Measurements from ENCODE around the gene C2CD5. TPM values are rescaled to one million over a fixed set of nuclear protein-coding genes. Genes with fewer than 3 reads are reported as not detected.
"Not testable (repeated sequence)": the region's sequence is repeated elsewhere in the genome, so short reads cannot be mapped to it uniquely, and the experiment has no call there.

C2CD5 gene, protein sequence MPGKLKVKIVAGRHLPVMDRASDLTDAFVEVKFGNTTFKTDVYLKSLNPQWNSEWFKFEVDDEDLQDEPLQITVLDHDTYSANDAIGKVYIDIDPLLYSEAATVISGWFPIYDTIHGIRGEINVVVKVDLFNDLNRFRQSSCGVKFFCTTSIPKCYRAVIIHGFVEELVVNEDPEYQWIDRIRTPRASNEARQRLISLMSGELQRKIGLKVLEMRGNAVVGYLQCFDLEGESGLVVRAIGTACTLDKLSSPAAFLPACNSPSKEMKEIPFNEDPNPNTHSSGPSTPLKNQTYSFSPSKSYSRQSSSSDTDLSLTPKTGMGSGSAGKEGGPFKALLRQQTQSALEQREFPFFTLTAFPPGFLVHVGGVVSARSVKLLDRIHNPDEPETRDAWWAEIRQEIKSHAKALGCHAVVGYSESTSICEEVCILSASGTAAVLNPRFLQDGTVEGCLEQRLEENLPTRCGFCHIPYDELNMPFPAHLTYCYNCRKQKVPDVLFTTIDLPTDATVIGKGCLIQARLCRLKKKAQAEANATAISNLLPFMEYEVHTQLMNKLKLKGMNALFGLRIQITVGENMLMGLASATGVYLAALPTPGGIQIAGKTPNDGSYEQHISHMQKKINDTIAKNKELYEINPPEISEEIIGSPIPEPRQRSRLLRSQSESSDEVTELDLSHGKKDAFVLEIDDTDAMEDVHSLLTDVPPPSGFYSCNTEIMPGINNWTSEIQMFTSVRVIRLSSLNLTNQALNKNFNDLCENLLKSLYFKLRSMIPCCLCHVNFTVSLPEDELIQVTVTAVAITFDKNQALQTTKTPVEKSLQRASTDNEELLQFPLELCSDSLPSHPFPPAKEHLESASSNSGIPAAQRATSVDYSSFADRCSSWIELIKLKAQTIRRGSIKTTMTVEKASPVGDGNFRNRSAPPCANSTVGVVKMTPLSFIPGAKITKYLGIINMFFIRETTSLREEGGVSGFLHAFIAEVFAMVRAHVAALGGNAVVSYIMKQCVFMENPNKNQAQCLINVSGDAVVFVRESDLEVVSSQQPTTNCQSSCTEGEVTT
- total RNA-seq, result 10 to 100 TPM; 19.5 to 20.2 (median 19.8) TPM

- ATAC-seq (peak; percentile 84 to 87), DNase-seq (peak; percentile 93)
- Mint-ChIP-seq H3K4me3 (peak within 1 kb of the TSS; percentile 93), H3K36me3 (ENCODE audit: insufficient read depth) (peaks cover 10% of the 10 kb centered on the region), H3K27me3 (ENCODE audit: low read depth) (no peaks in the 10 kb centered on the region), H3K4me1 (ENCODE audit: low read depth) (peaks cover 41% of the 10 kb centered on the region), H3K9me3 (no peaks in the 10 kb centered on the region)
Observed at GRCh38 chr12:22544038-22544979, at the start of gene C2CD5. C2CD5 (minus strand) TSS chr12:22544542; CDS start chr12:22544150, 392 bp downstream.

DNA sequence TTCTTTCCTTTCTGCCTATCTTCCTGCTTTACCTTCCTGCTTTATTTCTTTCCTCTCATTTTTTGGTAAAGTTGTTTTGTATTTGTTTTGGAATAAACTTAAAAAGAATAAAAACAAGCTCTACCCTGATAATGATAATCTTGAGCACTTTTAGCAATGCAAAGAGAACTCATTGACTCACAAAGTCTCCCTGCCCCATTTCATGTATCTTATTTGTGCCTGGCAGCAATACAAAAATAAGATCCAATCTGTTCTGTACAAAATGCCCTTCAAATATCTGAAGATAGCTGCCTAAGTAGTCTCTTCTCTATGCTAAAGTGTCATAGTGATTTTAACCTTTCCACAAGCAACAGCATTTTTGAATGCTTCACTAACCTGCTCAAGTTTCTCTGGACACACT lies 49.5 kb upstream of the C2CD5 start:
- Mint-ChIP-seq H3K36me3 (ENCODE audit: insufficient read depth) (no peaks in the 10 kb centered on the region), H3K4me3 (no peak overlapping the region), H3K4me1 (ENCODE audit: low read depth) (peaks cover 11% of the 10 kb centered on the region), H3K9me3 (no peaks in the 10 kb centered on the region), H3K27me3 (ENCODE audit: low read depth) (no peaks in the 10 kb centered on the region)
- no peak for ATAC-seq
- DNase-seq, result no peak

GRCh38 chr12:22588817-22589216 lies 44.5 kb upstream of the C2CD5 start:
- DNase-seq, result no peak
- ATAC-seq, result no peak
- Mint-ChIP-seq H3K4me1 (ENCODE audit: low read depth) (no peaks in the 10 kb centered on the region), H3K36me3 (ENCODE audit: insufficient read depth) (no peaks in the 10 kb centered on the region), H3K9me3 (no peaks in the 10 kb centered on the region), H3K4me3 (no peak overlapping the region), H3K27me3 (ENCODE audit: low read depth) (peaks cover 5% of the 10 kb centered on the region)

GRCh38 chr12:22578328-22578727 lies 34.0 kb upstream of the C2CD5 start:
- H3K36me3 Mint-ChIP-seq (ENCODE audit: insufficient read depth), result no peaks in the 10 kb centered on the region
- no peak for ATAC-seq
- no peak overlapping the region for H3K4me3 Mint-ChIP-seq

DNA sequence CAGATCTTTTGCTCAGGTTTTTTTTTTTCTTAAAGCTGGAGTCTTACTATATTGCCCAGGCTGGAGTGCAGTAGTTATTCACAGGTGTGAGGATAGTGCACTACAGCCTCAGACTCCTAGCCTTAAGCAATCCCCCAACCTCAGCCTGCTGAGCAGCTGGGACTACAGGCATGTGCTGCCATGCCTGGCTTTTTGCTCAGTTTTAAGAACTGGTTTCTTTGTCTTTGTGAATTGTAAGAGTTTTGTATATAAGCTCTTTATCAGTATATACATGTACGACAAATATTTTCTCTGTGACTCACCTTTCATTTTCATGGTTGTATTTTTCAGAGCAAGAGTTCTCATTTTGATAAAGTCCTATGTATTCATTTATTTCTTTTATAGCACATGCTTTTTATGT lies 33.3 kb upstream of the C2CD5 start:
- no peaks in the 10 kb centered on the region for H3K36me3 Mint-ChIP-seq (ENCODE audit: insufficient read depth)
- H3K9me3 Mint-ChIP-seq, result no peaks in the 10 kb centered on the region
- DNase-seq (no peak), ATAC-seq (no peak)
- no peak overlapping the region for H3K4me3 Mint-ChIP-seq
- no peaks in the 10 kb centered on the region for H3K4me1 Mint-ChIP-seq (ENCODE audit: low read depth)
- no peaks in the 10 kb centered on the region for H3K27me3 Mint-ChIP-seq (ENCODE audit: low read depth)

More at GRCh38 chr12:22578328-22578727, 34.0 kb upstream of the C2CD5 start:
- Mint-ChIP-seq H3K4me1 (ENCODE audit: low read depth) (no peaks in the 10 kb centered on the region), H3K27me3 (ENCODE audit: low read depth) (no peaks in the 10 kb centered on the region), H3K9me3 (no peaks in the 10 kb centered on the region)
- DNase-seq, result no peak

DNA sequence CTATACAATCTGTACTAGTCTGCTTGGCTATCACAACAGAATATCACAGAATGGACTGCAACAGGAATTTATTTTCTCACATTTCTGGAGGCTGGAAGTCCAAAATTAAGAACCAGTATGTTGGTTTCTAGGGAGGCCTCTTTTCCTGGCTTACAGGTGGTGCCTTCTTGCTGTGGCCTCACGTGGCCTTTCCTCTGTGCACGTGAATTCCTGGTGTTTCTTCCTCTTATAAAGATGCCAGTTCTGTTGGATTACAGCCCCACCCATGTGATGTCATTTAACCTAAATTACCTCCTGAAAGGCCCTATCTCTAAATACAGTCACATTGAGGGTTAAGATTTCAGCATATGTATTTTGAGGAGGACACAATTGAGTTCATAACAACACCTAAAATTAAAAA lies 32.1 kb upstream of the C2CD5 start:
- Mint-ChIP-seq H3K36me3 (ENCODE audit: insufficient read depth) (no peaks in the 10 kb centered on the region), H3K4me3 (no peak overlapping the region), H3K27me3 (ENCODE audit: low read depth) (peaks cover under 1% of the 10 kb centered on the region), H3K9me3 (no peaks in the 10 kb centered on the region), H3K4me1 (ENCODE audit: low read depth) (no peaks in the 10 kb centered on the region)
- DNase-seq, result no peak
- ATAC-seq, result no peak

GRCh38 chr12:22576065-22576464 lies 31.7 kb upstream of the C2CD5 start:
- ATAC-seq (no peak), DNase-seq (no peak)
- no peaks in the 10 kb centered on the region for H3K9me3 Mint-ChIP-seq
- H3K4me3 Mint-ChIP-seq, result no peak overlapping the region
- H3K27me3 Mint-ChIP-seq (ENCODE audit: low read depth), result peaks cover 3% of the 10 kb centered on the region
- H3K4me1 Mint-ChIP-seq (ENCODE audit: low read depth), result no peaks in the 10 kb centered on the region
- H3K36me3 Mint-ChIP-seq (ENCODE audit: insufficient read depth), result no peaks in the 10 kb centered on the region

DNA sequence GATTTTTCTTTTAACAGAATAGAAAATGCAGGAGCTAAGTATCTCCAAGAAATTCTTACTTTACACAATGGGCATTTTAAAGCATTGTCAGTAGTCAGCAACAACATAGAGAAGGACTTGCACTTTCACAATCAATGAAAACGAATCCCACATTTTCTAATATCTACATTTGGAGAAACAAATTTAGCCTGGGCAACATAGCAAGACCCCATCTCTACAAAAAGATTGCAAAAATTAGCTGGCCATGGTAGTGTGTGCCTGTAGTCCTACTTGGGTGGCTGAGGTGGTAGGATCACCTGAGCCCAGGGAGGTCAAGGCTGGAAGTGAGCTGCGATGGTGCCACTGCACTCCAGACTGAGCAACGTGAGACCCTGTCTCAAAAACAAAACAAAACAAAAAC lies 30.6 kb upstream of the C2CD5 start:
- no peaks in the 10 kb centered on the region for H3K4me1 Mint-ChIP-seq (ENCODE audit: low read depth)
- no peak for ATAC-seq

GRCh38 chr12:22573181-22573580 lies 28.8 kb upstream of the C2CD5 start:
- Mint-ChIP-seq H3K4me3 (no peak overlapping the region), H3K36me3 (ENCODE audit: insufficient read depth) (no peaks in the 10 kb centered on the region), H3K27me3 (ENCODE audit: low read depth) (peaks cover 3% of the 10 kb centered on the region), H3K9me3 (no peaks in the 10 kb centered on the region), H3K4me1 (ENCODE audit: low read depth) (no peaks in the 10 kb centered on the region)
- DNase-seq, result no peak
- ATAC-seq, result no peak

More for the DNA sequence above, 30.6 kb upstream of the C2CD5 start:
- DNase-seq, result no peak
- H3K27me3 Mint-ChIP-seq (ENCODE audit: low read depth), result peaks cover 3% of the 10 kb centered on the region
- no peaks in the 10 kb centered on the region for H3K9me3 Mint-ChIP-seq
- no peak overlapping the region for H3K4me3 Mint-ChIP-seq
- no peaks in the 10 kb centered on the region for H3K36me3 Mint-ChIP-seq (ENCODE audit: insufficient read depth)

DNA sequence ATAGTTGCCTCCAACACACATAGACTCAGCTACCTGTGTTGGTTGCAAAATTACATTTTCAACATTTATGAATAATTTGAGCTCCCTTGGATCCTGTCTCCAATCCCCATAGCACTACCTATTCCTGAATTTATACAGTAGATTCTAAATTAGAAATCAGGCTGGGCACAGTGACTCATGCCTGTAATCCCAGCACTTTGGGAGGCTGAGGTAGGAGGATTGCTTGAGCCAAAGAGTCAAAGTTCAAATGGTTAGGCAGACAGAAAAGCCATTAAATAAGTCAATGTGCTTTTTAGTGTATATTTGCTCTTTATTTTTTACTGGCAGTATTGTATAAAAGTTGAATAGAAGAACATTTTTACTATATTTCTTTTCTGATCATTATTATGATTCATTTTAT lies 24.9 kb upstream of the C2CD5 start:
- no peak for ATAC-seq
- Mint-ChIP-seq H3K4me1 (ENCODE audit: low read depth) (no peaks in the 10 kb centered on the region), H3K27me3 (ENCODE audit: low read depth) (peaks cover 3% of the 10 kb centered on the region), H3K9me3 (no peaks in the 10 kb centered on the region), H3K36me3 (ENCODE audit: insufficient read depth) (no peaks in the 10 kb centered on the region), H3K4me3 (no peak overlapping the region)
- no peak for DNase-seq

GRCh38 chr12:22562036-22563028 lies 18.0 kb upstream of the C2CD5 start:
- ATAC-seq (no peak), DNase-seq (no peak)
- H3K9me3 Mint-ChIP-seq, result no peaks in the 10 kb centered on the region
- no peaks in the 10 kb centered on the region for H3K36me3 Mint-ChIP-seq (ENCODE audit: insufficient read depth)
- no peaks in the 10 kb centered on the region for H3K27me3 Mint-ChIP-seq (ENCODE audit: low read depth)
- peaks cover 4% of the 10 kb centered on the region for H3K4me1 Mint-ChIP-seq (ENCODE audit: low read depth)
- H3K4me3 Mint-ChIP-seq, result no peak overlapping the region

- ATAC-seq; H3K4me3 Mint-ChIP-seq; H3K27me3 Mint-ChIP-seq (ENCODE audit: low read depth); H3K4me1 Mint-ChIP-seq (ENCODE audit: low read depth); DNase-seq; H3K36me3 Mint-ChIP-seq (ENCODE audit: insufficient read depth): not testable (repeated sequence)
- peaks cover 13% of the 10 kb centered on the region for H3K9me3 Mint-ChIP-seq
Observed at GRCh38 chr12:22554750-22555149, 10.4 kb upstream of the C2CD5 start.

- peak in 1 of 2 donors; percentile 37 for ATAC-seq
- no peak overlapping the region for H3K4me3 Mint-ChIP-seq
Observed at GRCh38 chr12:22551624-22552023, 7.3 kb upstream of the C2CD5 start.

More at GRCh38 chr12:22551624-22552023, 7.3 kb upstream of the C2CD5 start:
- H3K9me3 Mint-ChIP-seq, result peaks cover 13% of the 10 kb centered on the region
- H3K27me3 Mint-ChIP-seq (ENCODE audit: low read depth), result peaks cover 9% of the 10 kb centered on the region
- H3K4me1 Mint-ChIP-seq (ENCODE audit: low read depth), result no peaks in the 10 kb centered on the region
- H3K36me3 Mint-ChIP-seq (ENCODE audit: insufficient read depth), result no peaks in the 10 kb centered on the region
- no peak for DNase-seq
